NOMO-1 treated with dmso at 0.1 percent for 144 hours (cell line): ENCODE measurements around the gene PRCD.
"Not testable (repeated sequence)": the region's sequence is repeated elsewhere in the genome, so short reads cannot be mapped to it uniquely, and the experiment has no call there.

Experiments used
- DNase-seq: peaks from one replicate; lab custom pipeline; 2025; ENCODE audit not compliant: unreplicated experiment; lab: John Stamatoyannopoulos, UW

The PRCD gene

DNA sequence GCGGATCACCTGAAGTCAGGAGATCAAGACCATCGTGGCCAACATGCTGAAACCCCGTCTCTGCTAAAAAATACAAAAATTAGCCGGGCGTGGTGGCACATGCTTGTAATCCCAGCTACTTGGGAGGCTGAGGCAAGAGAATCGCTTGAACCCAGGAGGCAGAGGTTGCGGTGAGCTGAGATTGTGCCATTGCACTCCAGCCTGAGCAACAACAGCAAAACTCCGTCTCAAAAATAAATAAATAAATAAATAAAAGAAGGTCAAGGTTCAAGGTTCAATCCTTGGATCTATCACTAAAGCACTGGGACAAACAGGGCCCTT, 14.4 kb upstream of the PRCD start:
- DNase-seq: not testable (repeated sequence)

DNA sequence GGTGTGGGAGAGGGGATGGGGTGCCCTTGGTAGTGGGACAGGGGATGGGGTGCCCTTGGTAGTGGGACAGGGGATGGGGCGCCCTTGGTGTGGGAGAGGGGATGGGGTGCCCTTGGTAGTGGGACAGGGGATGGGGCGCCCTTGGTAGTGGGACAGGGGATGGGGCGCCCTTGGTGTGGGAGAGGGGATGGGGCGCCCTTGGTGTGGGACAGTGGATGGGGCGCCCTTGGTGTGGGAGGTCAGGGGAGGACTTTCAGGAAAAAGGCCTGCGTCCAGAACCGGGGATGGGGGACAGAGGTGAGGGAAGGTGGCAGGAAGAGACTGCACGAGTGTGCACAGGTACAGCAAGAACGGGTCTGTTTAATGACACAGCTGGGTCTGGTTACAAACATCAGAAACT, 12.8 kb upstream of the PRCD start:
- not testable (repeated sequence) for DNase-seq

DNA sequence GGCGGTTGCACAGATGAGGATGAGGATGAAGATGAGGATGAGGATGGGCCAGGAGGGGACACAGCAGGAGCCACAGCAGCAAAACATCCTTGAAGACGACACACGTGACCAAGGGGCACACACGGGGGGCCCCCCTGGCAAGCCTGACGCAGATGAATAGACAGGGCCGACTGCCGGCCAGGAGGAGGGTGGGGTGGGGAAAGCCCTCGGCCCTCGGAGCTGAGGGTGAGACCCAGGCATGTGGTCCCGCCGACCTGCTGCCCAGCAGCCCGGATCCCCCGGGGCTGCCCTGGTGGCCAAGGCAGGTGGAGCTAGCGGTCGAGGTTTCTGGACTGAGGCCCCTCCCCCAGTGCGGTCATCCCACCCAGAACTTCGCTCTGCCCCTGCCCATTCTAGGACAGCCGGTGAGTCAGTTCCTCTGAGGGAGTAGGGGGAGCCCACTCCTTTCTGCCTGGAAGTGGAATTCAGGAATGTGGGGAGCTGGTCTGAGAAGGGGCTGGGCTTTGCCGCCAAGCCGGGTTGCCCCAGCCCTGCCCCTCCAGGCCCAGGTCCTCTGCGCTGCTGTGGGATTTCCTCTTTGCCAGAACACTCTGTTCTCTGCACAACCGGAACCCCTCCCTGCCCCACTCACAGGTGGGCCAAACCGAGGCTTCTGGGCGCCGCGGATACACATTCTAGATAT, 12.3 kb upstream of the PRCD start:
- no peak for DNase-seq

DNA sequence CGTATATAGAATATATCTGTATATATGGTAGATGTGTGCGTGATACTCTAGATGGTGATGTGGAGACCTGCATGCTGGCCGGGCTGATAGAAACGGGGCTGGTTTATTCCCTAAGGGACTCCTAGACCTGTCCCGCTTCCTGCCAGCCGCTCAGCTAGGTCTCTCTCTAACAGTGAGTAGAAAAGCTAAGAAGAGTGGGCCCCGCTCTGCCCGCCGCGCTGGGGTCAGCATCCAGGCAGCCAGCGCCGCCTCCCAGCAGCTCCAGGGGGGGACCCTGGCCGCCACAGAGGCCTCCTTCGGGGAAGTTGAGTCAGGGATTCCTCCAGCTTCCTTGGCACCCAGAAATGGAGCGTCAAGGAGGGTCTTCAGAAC, 11.7 kb upstream of the PRCD start:
- DNase-seq: no peak

DNA sequence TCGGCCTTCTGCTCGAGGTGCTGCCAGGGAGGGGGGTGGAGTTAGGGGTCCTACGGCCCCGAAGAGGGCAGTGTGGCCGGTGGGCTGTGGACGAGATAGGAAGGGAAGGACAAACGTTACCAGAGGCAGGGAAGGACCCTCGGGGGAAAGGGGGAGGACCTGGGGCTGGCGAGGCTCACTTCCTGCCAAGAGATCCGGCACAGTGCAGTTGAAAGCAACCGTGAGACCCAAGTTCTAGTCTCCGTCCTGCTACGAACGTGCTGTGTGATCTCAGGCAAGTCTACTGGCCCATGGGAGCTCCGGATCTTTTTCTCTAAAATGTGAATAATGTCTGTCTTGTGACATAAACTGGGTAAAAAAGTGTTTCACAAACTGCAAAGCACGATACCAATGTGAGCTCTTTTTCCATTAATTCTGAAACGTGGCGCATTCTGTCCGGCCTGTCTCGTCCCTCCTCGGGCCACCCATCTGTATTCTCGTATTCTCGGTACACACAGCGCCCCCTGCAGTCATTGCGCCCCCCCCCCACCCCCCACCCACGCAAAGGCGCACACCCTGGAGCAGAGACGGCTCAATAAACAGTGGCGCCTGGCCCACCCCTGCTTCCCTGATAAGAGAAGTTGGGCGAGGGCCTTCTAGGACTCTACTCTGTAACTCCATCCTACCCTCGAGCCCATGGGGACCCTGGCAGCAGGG, 11.2 kb upstream of the PRCD start:
- DNase-seq: no peak

GRCh38 chr17:76529224-76530094, 10.4 kb upstream of the PRCD start:
- no peak for DNase-seq

DNA sequence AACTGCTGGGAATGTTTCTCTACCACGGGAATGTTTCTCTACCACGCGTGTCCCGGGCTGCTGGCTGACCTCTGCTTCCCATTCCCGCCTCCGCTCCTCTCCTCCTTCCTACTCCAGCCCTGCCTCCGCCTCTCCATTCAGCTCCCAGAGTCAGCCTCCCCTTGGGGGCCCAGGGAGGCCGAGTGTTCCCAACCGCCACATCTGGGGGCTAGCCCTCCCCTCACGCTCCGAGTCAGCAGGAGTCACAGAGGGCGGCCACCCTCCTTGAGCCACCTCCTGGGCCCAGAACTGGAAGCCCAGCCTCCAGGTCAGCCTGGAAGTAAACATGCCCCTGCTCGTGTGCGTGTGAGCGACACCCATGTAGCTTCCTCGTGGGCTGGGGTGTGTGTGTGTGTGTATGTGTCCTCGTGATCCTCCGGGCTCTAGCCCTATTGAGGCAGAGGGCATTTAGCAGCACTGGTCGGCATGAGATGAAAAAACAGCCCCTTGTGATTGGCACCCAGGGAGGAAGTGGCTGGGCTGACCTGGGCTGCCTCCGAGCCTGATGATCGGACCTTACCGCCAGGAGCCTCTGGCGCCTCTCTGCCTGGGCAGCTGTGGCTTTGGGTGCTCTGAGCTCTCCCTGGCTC, 9.6 kb upstream of the PRCD start:
- no peak for DNase-seq

DNA sequence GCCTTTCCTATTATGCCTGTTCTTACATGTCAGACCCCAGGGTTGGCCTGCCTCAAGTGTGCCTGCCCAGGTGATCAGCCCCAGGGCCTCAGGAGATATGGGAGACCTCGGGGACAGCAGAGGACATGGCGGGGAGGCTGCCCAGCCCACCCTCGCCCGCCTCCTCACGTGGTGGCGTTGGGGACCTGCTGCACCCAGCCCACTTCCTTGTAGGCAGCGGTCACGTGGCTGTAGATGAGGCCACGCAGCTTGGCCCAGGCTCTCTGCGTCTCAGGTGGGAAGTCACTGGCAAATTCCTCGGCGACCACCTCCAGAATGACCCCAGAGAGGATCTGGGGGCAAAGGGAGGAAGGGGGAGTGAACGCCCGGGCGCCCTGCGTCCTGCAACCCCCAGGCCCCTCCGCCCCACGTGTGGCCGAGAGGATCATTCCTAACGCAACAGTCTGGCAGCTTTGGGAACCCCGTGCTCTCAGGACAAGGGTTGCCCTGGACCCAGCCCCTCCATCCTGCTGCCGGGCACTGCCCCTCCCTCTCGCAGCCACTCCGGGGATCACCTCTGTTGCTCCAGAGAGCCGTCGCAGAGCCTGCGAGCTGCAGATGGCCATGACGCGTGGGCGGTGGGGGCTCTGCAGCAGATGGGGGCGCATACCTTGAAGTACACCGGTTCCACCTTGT, 8.9 kb upstream of the PRCD start:
- DNase-seq: no peak

DNA sequence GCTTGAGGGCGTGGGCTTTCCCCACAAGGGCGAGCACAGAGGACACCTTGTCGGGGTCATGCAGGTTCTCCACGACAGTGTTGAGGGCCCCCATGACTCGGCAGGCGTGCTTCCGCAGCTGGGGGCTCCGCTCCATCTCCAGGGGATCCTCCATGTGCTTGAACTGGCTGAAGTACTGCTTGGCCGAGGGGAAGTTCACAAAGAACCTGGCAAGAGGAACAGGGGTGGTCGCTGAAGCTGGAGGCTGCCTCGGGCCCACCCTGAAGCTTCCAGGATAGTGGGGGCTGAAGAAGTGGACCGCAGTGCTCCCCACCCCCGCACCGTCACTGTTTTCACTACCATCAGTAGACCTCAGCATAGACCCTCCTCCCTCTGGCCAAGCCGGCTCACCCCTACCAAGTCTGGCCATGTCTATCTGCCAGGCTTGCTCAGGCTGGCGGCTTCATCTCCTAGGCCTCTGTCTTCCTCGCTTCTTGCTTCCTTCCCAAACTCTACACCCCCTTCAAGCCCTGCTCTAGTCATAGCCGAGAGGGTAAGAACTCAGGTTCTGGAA, 8.3 kb upstream of the PRCD start:
- no peak for DNase-seq

GRCh38 chr17:76532072-76532651, 7.7 kb upstream of the PRCD start:
- DNase-seq: no peak

- DNase-seq: not testable (repeated sequence)
Observed at GRCh38 chr17:76533640-76534359, 6.0 kb upstream of the PRCD start.

- no peak for DNase-seq
Observed at GRCh38 chr17:76534831-76535732, 4.8 kb upstream of the PRCD start.

- DNase-seq: no peak
Observed at GRCh38 chr17:76535788-76536510, 3.9 kb upstream of the PRCD start.

GRCh38 chr17:76536511-76537287, 3.1 kb upstream of the PRCD start:
- no peak for DNase-seq

GRCh38 chr17:76537288-76537577, 2.6 kb upstream of the PRCD start:
- no peak for DNase-seq

DNA sequence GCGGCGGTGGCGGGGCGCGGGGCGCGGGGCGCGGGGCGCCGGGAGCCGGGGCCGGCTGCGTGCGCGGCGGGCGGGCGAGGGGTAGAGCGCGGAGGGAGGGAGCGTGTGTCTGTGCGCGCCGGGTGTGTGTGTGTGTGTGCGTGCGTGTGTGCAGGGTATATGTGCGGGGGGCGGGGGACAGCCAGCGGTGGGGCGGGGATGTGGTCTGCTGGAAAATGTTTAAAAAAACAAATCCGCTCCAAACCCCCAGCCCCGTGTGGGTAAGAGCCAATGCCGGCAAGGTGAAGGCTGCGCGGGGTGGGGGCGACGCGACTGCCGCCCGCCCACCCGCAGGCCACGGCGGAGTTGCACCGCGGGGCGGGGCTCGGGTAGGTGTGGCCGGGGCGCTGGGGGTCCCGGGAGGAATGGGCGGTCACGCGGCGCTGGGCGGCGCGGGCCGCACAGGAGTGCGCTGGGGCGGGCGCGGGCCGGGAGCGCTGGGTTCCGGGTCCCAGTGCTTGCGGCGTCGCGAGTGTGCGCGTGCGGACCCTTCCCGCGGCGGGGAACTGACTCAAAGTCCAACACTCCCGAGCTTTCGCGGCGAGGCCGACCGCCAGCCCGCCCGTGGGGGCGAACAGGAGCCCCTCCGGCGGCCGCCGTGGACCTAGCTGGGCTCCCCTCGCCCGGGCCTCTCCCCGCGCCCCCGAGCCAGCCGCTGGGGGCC, 2.1 kb upstream of the PRCD start, which contains the start of gene CYGB:
Gene CYGB, minus strand, starts transcription at position 132 of the 703 bp plus-strand sequence. CDS start 167 bp downstream, outside the sequence.
- no peak for DNase-seq
